ENCODE data around the gene KIF25.
"Not testable (repeated sequence)": the region's sequence is repeated elsewhere in the genome, so short reads cannot be mapped to it uniquely, and the experiment has no call there.

Gene KIF25

GRCh38 chr6:167996424-167997199 lies 859 bp upstream of the KIF25 start:
- no peak for DNase-seq

GRCh38 chr6:167998215-167998614 lies 744 bp downstream of the KIF25 start:
- no peak for DNase-seq

GRCh38 chr6:168000198-168001028 lies 2.9 kb downstream of the KIF25 start:
- no peak for DNase-seq

GRCh38 chr6:168001029-168001332 lies 3.5 kb downstream of the KIF25 start:
- no peak for DNase-seq

- not testable (repeated sequence) for DNase-seq
These were observed 4.0 kb downstream of the KIF25 start for GRCh38 chr6:168001514-168001913.

GRCh38 chr6:168002804-168003203 lies 5.3 kb downstream of the KIF25 start:
- DNase-seq, result no peak

GRCh38 chr6:168004023-168004422 lies 6.6 kb downstream of the KIF25 start:
- no peak for DNase-seq

GRCh38 chr6:168004945-168005344 lies 7.5 kb downstream of the KIF25 start:
- no peak for DNase-seq

GRCh38 chr6:168005796-168006195 lies 8.3 kb downstream of the KIF25 start:
- DNase-seq, result no peak

- DNase-seq, result no peak
These were observed 10.3 kb downstream of the KIF25 start for GRCh38 chr6:168007592-168008338.

GRCh38 chr6:168009331-168009730 lies 11.9 kb downstream of the KIF25 start:
- DNase-seq, result no peak

- no peak for DNase-seq
These were observed 13.8 kb downstream of the KIF25 start for GRCh38 chr6:168011291-168011690.

GRCh38 chr6:168012431-168013249 lies 15.2 kb downstream of the KIF25 start:
- DNase-seq, result no peak

GRCh38 chr6:168013250-168013915 lies 15.9 kb downstream of the KIF25 start:
- DNase-seq, result no peak

- no peak for DNase-seq
These were observed 17.0 kb downstream of the KIF25 start for GRCh38 chr6:168014428-168014827.

GRCh38 chr6:168015009-168015408 lies 17.5 kb downstream of the KIF25 start:
- DNase-seq, result no peak

GRCh38 chr6:168015482-168016175 lies 18.2 kb downstream of the KIF25 start:
- DNase-seq, result no peak

GRCh38 chr6:168016176-168016620 lies 18.7 kb downstream of the KIF25 start:
- DNase-seq, result no peak

- no peak for DNase-seq
These were observed 19.5 kb downstream of the KIF25 start for GRCh38 chr6:168016721-168017525.

- DNase-seq, result no peak
These were observed 20.2 kb downstream of the KIF25 start for GRCh38 chr6:168017629-168018028.

- no peak for DNase-seq
These were observed 21.2 kb downstream of the KIF25 start for GRCh38 chr6:168018664-168019063.
